ENCODE measurements around the gene CD300H.

CD300H gene

GRCh38 chr17:74531231-74531761 is 36.0 kb downstream of the CD300H start, which contains the start of gene CD300LB:
Gene CD300LB, minus strand, starts transcription at chr17:74531475. Its CDS starts 125 bp downstream, at chr17:74531350.
- Histone ChIP-seq H3K9ac (ENCODE audit: low read depth, low read length) (no peak within 1 kb of the TSS), H3K36me3 (ENCODE audit: control insufficient read depth, insufficient read depth, low read length) (no peaks in the 10 kb centered on the region), H3K27me3 (ENCODE audit: control insufficient read depth, insufficient read depth, low read length) (no peaks in the 10 kb centered on the region), H3K4me1 (ENCODE audit: control insufficient read depth, insufficient read depth, low read length) (peaks cover 4% of the 10 kb centered on the region), H3K9me3 (ENCODE audit: control insufficient read depth, insufficient read depth, low read length) (no peaks in the 10 kb centered on the region), H3K4me3 (ENCODE audit: low read depth, low read length) (peak within 1 kb of the TSS; percentile 33)

- H3K9ac ChIP-seq (ENCODE audit: low read depth, low read length) = no peak overlapping the region
- H3K36me3 ChIP-seq (ENCODE audit: control insufficient read depth, insufficient read depth, low read length) = no peaks in the 10 kb centered on the region
- H3K9me3 ChIP-seq (ENCODE audit: control insufficient read depth, insufficient read depth, low read length) = no peaks in the 10 kb centered on the region
- H3K4me3 ChIP-seq (ENCODE audit: low read depth, low read length) = no peak overlapping the region
- no peaks in the 10 kb centered on the region for H3K27me3 ChIP-seq (ENCODE audit: control insufficient read depth, insufficient read depth, low read length)
- peaks cover 4% of the 10 kb centered on the region for H3K4me1 ChIP-seq (ENCODE audit: control insufficient read depth, insufficient read depth, low read length)
These were observed 36.5 kb downstream of the CD300H start for GRCh38 chr17:74530831-74531150.

GRCh38 chr17:74529243-74529642 is 38.1 kb downstream of the CD300H start:
- Histone ChIP-seq H3K27me3 (ENCODE audit: control insufficient read depth, insufficient read depth, low read length) (no peaks in the 10 kb centered on the region), H3K4me1 (ENCODE audit: control insufficient read depth, insufficient read depth, low read length) (peaks cover 4% of the 10 kb centered on the region), H3K9me3 (ENCODE audit: control insufficient read depth, insufficient read depth, low read length) (no peaks in the 10 kb centered on the region), H3K4me3 (ENCODE audit: low read depth, low read length) (no peak overlapping the region), H3K36me3 (ENCODE audit: control insufficient read depth, insufficient read depth, low read length) (no peaks in the 10 kb centered on the region), H3K9ac (ENCODE audit: low read depth, low read length) (no peak overlapping the region)

GRCh38 chr17:74528491-74529199 is 38.7 kb downstream of the CD300H start:
- peaks cover 4% of the 10 kb centered on the region for H3K4me1 ChIP-seq (ENCODE audit: control insufficient read depth, insufficient read depth, low read length)
- no peaks in the 10 kb centered on the region for H3K9me3 ChIP-seq (ENCODE audit: control insufficient read depth, insufficient read depth, low read length)
- no peaks in the 10 kb centered on the region for H3K27me3 ChIP-seq (ENCODE audit: control insufficient read depth, insufficient read depth, low read length)
- no peak overlapping the region for H3K9ac ChIP-seq (ENCODE audit: low read depth, low read length)
- no peaks in the 10 kb centered on the region for H3K36me3 ChIP-seq (ENCODE audit: control insufficient read depth, insufficient read depth, low read length)
- H3K4me3 ChIP-seq (ENCODE audit: low read depth, low read length) = no peak overlapping the region

- H3K4me1 ChIP-seq (ENCODE audit: control insufficient read depth, insufficient read depth, low read length) = peaks cover 4% of the 10 kb centered on the region
- no peaks in the 10 kb centered on the region for H3K36me3 ChIP-seq (ENCODE audit: control insufficient read depth, insufficient read depth, low read length)
- H3K27me3 ChIP-seq (ENCODE audit: control insufficient read depth, insufficient read depth, low read length) = no peaks in the 10 kb centered on the region
- H3K9me3 ChIP-seq (ENCODE audit: control insufficient read depth, insufficient read depth, low read length) = peaks cover 3% of the 10 kb centered on the region
- H3K4me3 ChIP-seq (ENCODE audit: low read depth, low read length) = no peak overlapping the region
- no peak overlapping the region for H3K9ac ChIP-seq (ENCODE audit: low read depth, low read length)
These were observed 39.6 kb downstream of the CD300H start for GRCh38 chr17:74527756-74528155.

GRCh38 chr17:74527081-74527480 is 40.2 kb downstream of the CD300H start:
- Histone ChIP-seq H3K9me3 (ENCODE audit: control insufficient read depth, insufficient read depth, low read length) (peaks cover 3% of the 10 kb centered on the region), H3K9ac (ENCODE audit: low read depth, low read length) (no peak overlapping the region), H3K27me3 (ENCODE audit: control insufficient read depth, insufficient read depth, low read length) (no peaks in the 10 kb centered on the region), H3K4me1 (ENCODE audit: control insufficient read depth, insufficient read depth, low read length) (peaks cover 4% of the 10 kb centered on the region), H3K4me3 (ENCODE audit: low read depth, low read length) (no peak overlapping the region), H3K36me3 (ENCODE audit: control insufficient read depth, insufficient read depth, low read length) (no peaks in the 10 kb centered on the region)

GRCh38 chr17:74526681-74527080 is 40.6 kb downstream of the CD300H start:
- H3K9me3 ChIP-seq (ENCODE audit: control insufficient read depth, insufficient read depth, low read length) = peaks cover 3% of the 10 kb centered on the region
- H3K27me3 ChIP-seq (ENCODE audit: control insufficient read depth, insufficient read depth, low read length) = no peaks in the 10 kb centered on the region
- no peak overlapping the region for H3K4me3 ChIP-seq (ENCODE audit: low read depth, low read length)
- no peak overlapping the region for H3K9ac ChIP-seq (ENCODE audit: low read depth, low read length)
- no peaks in the 10 kb centered on the region for H3K36me3 ChIP-seq (ENCODE audit: control insufficient read depth, insufficient read depth, low read length)
- H3K4me1 ChIP-seq (ENCODE audit: control insufficient read depth, insufficient read depth, low read length) = peaks cover 2% of the 10 kb centered on the region

- Histone ChIP-seq H3K9me3 (ENCODE audit: control insufficient read depth, insufficient read depth, low read length) (peaks cover 3% of the 10 kb centered on the region), H3K27me3 (ENCODE audit: control insufficient read depth, insufficient read depth, low read length) (no peaks in the 10 kb centered on the region), H3K4me3 (ENCODE audit: low read depth, low read length) (no peak overlapping the region), H3K9ac (ENCODE audit: low read depth, low read length) (no peak overlapping the region), H3K4me1 (ENCODE audit: control insufficient read depth, insufficient read depth, low read length) (no peaks in the 10 kb centered on the region), H3K36me3 (ENCODE audit: control insufficient read depth, insufficient read depth, low read length) (no peaks in the 10 kb centered on the region)
These were observed 41.5 kb downstream of the CD300H start for GRCh38 chr17:74525781-74526288.

- Histone ChIP-seq H3K36me3 (ENCODE audit: control insufficient read depth, insufficient read depth, low read length) (no peaks in the 10 kb centered on the region), H3K4me3 (ENCODE audit: low read depth, low read length) (no peak overlapping the region), H3K4me1 (ENCODE audit: control insufficient read depth, insufficient read depth, low read length) (no peaks in the 10 kb centered on the region), H3K9me3 (ENCODE audit: control insufficient read depth, insufficient read depth, low read length) (peaks cover 3% of the 10 kb centered on the region), H3K27me3 (ENCODE audit: control insufficient read depth, insufficient read depth, low read length) (no peaks in the 10 kb centered on the region), H3K9ac (ENCODE audit: low read depth, low read length) (no peak overlapping the region)
These were observed 41.9 kb downstream of the CD300H start for GRCh38 chr17:74525465-74525725.

- no peaks in the 10 kb centered on the region for H3K27me3 ChIP-seq (ENCODE audit: control insufficient read depth, insufficient read depth, low read length)
- H3K9ac ChIP-seq (ENCODE audit: low read depth, low read length) = no peak overlapping the region
- peaks cover 3% of the 10 kb centered on the region for H3K9me3 ChIP-seq (ENCODE audit: control insufficient read depth, insufficient read depth, low read length)
- H3K4me1 ChIP-seq (ENCODE audit: control insufficient read depth, insufficient read depth, low read length) = no peaks in the 10 kb centered on the region
- no peaks in the 10 kb centered on the region for H3K36me3 ChIP-seq (ENCODE audit: control insufficient read depth, insufficient read depth, low read length)
- no peak overlapping the region for H3K4me3 ChIP-seq (ENCODE audit: low read depth, low read length)
These were observed 42.5 kb downstream of the CD300H start for GRCh38 chr17:74524653-74525464.

- Histone ChIP-seq H3K36me3 (ENCODE audit: control insufficient read depth, insufficient read depth, low read length) (no peaks in the 10 kb centered on the region), H3K9ac (ENCODE audit: low read depth, low read length) (no peak overlapping the region), H3K4me3 (ENCODE audit: low read depth, low read length) (no peak overlapping the region), H3K9me3 (ENCODE audit: control insufficient read depth, insufficient read depth, low read length) (peaks cover 3% of the 10 kb centered on the region), H3K4me1 (ENCODE audit: control insufficient read depth, insufficient read depth, low read length) (no peaks in the 10 kb centered on the region), H3K27me3 (ENCODE audit: control insufficient read depth, insufficient read depth, low read length) (no peaks in the 10 kb centered on the region)
These were observed 44.0 kb downstream of the CD300H start for GRCh38 chr17:74523308-74523707.
